Calu3 (cell line): ENCODE measurements around the gene PRICKLE1. TPM values are rescaled to one million over a fixed set of nuclear protein-coding genes. Genes with fewer than 3 reads are reported as not detected.

ENCODE experiments used
- BruUV-seq: library from RNA; stranded (reverse); fragments of 400-500 nt; replicated peaks from 2 replicates; lab custom pipeline; 2021; lab: Mats Ljungman, UMichigan
- CTCF ChIA-PET: fragments of 300-600 bp; sonication (Branson Sonifier 250); formaldehyde crosslinking; loops from one replicate; lab custom pipeline; 2022; ENCODE audit warnings: antibody characterized with exemption; lab: Charles Lee
- DNase-seq: peaks from one replicate; pipeline ENCODE4 v3.0.0; 2022
- H3K27ac Mint-ChIP-seq: one replicate; pipeline ENCODE4 v1.8.0; 2022; ENCODE audit warnings: mixed read lengths; ENCODE audit not compliant: unreplicated experiment
- H3K27me3 Mint-ChIP-seq: one replicate; pipeline ENCODE4 v1.8.0; 2022; ENCODE audit warnings: mixed read lengths; ENCODE audit not compliant: unreplicated experiment
- H3K36me3 Mint-ChIP-seq: one replicate; pipeline ENCODE4 v1.8.0; 2022; ENCODE audit warnings: mild to moderate bottlenecking, moderate library complexity, mixed read lengths; ENCODE audit not compliant: insufficient read depth, unreplicated experiment
- H3K4me1 Mint-ChIP-seq: one replicate; pipeline ENCODE4 v1.8.0; 2022; ENCODE audit warnings: mild to moderate bottlenecking, low read depth, mixed read lengths; ENCODE audit not compliant: unreplicated experiment
- H3K4me3 Mint-ChIP-seq: one replicate; pipeline ENCODE4 v1.8.0; 2022; ENCODE audit warnings: mild to moderate bottlenecking, low read depth, moderate library complexity, mixed read lengths; ENCODE audit not compliant: unreplicated experiment
- H3K9me3 Mint-ChIP-seq: one replicate; pipeline ENCODE4 v1.8.0; 2022; ENCODE audit warnings: low read depth, mixed read lengths; ENCODE audit not compliant: unreplicated experiment
- intact Hi-C: fragments of 100-400 bp; cut with micrococcal nuclease; formaldehyde crosslinking; loops from one replicate; pipeline ENCODE4 v1.10.0; 2022; ENCODE audit not compliant: unreplicated experiment
- total RNA-seq: library from RNA; stranded (reverse); gene quantifications from 2 replicates; pipeline ENCODE4 v1.2.3, GENCODE V29; 2022
- TF ChIP-seq, protein P1 (sequence below): fragments of 200-600 bp; IDR thresholded peaks from one replicate; pipeline ENCODE4 v1.8.0; 2022; ENCODE audit warnings: antibody characterized with exemption; ENCODE audit not compliant: unreplicated experiment

Gene PRICKLE1
- total RNA-seq, 1 experiment from 2014 or later: 12.7 TPM

DNA sequence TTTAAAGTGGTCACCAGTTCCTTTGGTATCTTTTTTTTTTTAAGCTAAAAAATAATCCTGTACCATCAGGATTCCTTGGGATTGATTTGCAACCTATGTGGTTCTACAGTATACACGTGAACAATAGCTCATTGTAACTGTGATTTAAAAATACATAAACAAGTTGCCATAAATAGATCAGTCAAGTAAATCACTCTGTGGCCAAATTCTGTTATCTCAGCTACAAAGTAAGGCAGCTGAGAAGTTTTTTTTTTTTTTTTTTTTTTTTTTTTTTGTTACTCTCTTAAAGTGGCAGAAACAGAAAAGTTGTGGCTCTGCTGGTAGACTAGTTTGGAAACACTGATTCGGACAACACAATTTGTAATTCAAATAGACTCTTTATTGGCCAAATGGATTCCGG is 104.5 kb downstream of the PRICKLE1 start:
- no peak overlapping the region for H3K4me3 Mint-ChIP-seq
- H3K27ac Mint-ChIP-seq: no peak overlapping the region
- intact Hi-C loops: loop anchor here (5.0 kb wide), 2 partner anchors 272 to 797 kb away; no protein-coding TSS in a partner anchor

DNA sequence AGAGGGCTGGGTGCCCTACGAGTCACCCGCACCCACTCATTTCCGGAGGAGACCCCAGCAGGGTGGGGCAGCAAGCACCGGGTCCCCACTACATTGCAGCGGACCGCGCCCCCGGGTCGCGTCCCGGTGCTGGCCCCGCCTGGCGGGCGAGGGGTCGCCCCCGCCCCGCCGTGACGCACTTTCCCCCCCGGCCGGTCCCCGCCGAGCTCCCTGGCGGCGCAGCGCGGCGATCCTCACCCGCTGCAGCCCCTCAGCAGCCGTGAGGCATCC is 106.1 kb downstream of the PRICKLE1 start:
- Mint-ChIP-seq H3K27ac (peak overlapping the region; percentile 88), H3K4me3 (peak overlapping the region; percentile 96), H3K27me3 (no peaks in the 10 kb centered on the region), H3K36me3 (peaks cover 23% of the 10 kb centered on the region), H3K4me1 (peaks cover 9% of the 10 kb centered on the region), H3K9me3 (no peaks in the 10 kb centered on the region)
- TF ChIP-seq, protein P1, sequence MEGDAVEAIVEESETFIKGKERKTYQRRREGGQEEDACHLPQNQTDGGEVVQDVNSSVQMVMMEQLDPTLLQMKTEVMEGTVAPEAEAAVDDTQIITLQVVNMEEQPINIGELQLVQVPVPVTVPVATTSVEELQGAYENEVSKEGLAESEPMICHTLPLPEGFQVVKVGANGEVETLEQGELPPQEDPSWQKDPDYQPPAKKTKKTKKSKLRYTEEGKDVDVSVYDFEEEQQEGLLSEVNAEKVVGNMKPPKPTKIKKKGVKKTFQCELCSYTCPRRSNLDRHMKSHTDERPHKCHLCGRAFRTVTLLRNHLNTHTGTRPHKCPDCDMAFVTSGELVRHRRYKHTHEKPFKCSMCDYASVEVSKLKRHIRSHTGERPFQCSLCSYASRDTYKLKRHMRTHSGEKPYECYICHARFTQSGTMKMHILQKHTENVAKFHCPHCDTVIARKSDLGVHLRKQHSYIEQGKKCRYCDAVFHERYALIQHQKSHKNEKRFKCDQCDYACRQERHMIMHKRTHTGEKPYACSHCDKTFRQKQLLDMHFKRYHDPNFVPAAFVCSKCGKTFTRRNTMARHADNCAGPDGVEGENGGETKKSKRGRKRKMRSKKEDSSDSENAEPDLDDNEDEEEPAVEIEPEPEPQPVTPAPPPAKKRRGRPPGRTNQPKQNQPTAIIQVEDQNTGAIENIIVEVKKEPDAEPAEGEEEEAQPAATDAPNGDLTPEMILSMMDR: no peak
- CTCF ChIA-PET: interaction anchor here (0.7 to 2.2 kb wide), 5 partner anchors 86 to 1531 kb away, joined by 3 to 20 read pairs (median 8); no protein-coding TSS in a partner anchor
- intact Hi-C loops: loop anchor here (2.0 to 5.0 kb wide), 4 partner anchors 85 to 855 kb away; no protein-coding TSS in a partner anchor
- DNase-seq: peak; percentile 39
- no TSS peak for BruUV-seq

More for the DNA sequence above, 104.5 kb downstream of the PRICKLE1 start:
- Mint-ChIP-seq H3K9me3 (no peaks in the 10 kb centered on the region), H3K4me1 (peaks cover 9% of the 10 kb centered on the region), H3K27me3 (no peaks in the 10 kb centered on the region), H3K36me3 (peaks cover 23% of the 10 kb centered on the region)
- BruUV-seq: no TSS peak
- CTCF ChIA-PET: interaction anchor here (0.5 to 1.4 kb wide), 4 partner anchors 62 to 854 kb away, joined by 3 to 5 read pairs (median 4); no protein-coding TSS in a partner anchor
- TF ChIP-seq, protein P1: no peak
- no peak for DNase-seq

DNA sequence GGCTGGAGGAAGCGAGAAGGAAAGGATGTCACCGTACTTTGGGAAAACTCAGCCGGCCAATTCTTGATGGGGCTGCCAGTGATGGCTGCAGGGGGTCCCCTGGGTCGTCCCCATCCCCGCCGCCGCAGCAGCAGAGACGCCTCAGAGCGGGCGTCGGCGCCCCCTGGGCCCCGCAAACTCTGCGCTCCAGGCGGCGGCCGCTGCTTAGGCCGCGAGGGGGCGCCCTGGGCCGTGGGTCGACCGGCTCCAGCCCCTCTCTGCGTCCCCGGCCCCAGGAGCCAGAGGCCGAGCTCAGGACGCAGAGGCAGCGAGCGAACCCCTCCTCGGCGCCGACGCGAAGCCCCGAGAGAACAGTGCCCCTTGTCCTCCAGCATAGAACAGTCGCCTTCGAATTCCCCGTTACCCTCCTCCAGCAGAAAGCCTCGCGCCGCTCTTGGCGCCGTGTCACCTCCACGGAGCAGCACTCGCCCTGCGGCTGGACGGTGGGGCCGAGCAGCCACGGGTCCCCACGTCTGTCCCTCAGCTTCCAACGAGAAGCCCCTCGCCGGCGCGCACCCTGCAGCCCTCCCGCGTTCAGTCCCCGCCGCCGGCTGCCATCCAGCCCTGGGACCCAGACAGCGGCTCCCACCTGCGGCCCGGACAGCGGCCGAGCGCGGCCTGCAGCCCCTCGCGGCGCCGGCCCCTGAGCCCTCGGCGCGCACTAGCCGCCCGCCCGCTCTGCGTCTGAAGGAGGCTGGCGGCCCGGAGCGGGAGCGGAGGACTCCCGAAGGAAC is 106.6 kb downstream of the PRICKLE1 start:
- Mint-ChIP-seq H3K27me3 (no peaks in the 10 kb centered on the region), H3K27ac (peak overlapping the region; percentile 66), H3K4me1 (peaks cover 9% of the 10 kb centered on the region), H3K36me3 (peaks cover 23% of the 10 kb centered on the region), H3K9me3 (no peaks in the 10 kb centered on the region), H3K4me3 (peak overlapping the region; percentile 96)
- CTCF ChIA-PET: interaction anchor here (0.7 to 2.2 kb wide), 5 partner anchors 87 to 1531 kb away, joined by 3 to 20 read pairs (median 8); no protein-coding TSS in a partner anchor
- intact Hi-C loops: loop anchor here (2.0 to 5.0 kb wide), 4 partner anchors 86 to 856 kb away; no protein-coding TSS in a partner anchor
- BruUV-seq: no TSS peak
- peak; percentile 86 for DNase-seq
- TF ChIP-seq, protein P1: peak; percentile 59

DNA sequence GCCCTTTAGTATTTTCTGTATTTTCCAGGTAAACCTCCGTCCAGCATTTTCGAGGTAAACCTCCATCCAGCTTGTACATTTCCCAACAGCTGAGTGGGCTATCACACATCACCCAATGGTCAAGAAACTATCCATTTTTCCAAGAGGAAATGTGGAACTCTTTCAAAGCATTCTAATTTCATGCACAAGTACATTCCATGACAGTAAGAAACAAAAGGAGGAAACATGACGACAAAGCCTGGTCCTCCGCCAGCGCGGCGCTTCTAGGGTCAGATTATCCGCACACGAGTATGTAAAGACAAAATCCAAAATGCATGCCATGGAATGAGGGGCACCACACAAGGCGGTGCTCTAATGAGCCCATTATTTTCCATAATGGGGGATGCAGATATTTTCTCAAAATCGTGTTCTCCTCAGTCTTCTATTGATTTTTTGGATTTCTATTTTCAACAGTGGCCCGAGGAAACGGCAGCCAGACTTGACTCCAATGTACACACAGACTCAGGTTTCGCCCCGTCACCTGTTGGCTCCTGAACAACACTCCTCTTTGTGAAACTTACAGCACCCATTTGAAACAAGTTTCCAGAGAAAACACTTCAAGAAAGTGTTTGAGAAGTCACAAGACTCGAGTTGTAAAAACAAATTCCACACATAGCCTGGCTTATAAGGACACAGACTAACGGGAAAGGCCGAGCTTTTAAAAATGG is 107.4 kb downstream of the PRICKLE1 start:
- DNase-seq: peak; percentile 36
- BruUV-seq: TSS peak; percentile 45
- peak overlapping the region; percentile 66 for H3K27ac Mint-ChIP-seq
- H3K9me3 Mint-ChIP-seq: no peaks in the 10 kb centered on the region
- CTCF ChIA-PET: interaction anchor here (1.7 to 2.2 kb wide), 3 partner anchors 87 to 856 kb away, joined by 8 to 20 read pairs (median 9); no protein-coding TSS in a partner anchor
- intact Hi-C loops: loop anchor here (2.0 to 5.0 kb wide), 4 partner anchors 87 to 857 kb away; no protein-coding TSS in a partner anchor
- no peaks in the 10 kb centered on the region for H3K27me3 Mint-ChIP-seq
- peak overlapping the region; percentile 96 for H3K4me3 Mint-ChIP-seq
- H3K36me3 Mint-ChIP-seq: peaks cover 23% of the 10 kb centered on the region
- peaks cover 9% of the 10 kb centered on the region for H3K4me1 Mint-ChIP-seq
- TF ChIP-seq, protein P1: no peak
